Measurements from ENCODE around the gene MEG3.

Gene MEG3

GRCh38 chr14:100872259-100873095 is 46.6 kb downstream of the MEG3 start:
- Histone ChIP-seq H3K36me3 (ENCODE audit: control insufficient read depth, low read length) (no peaks in the 10 kb centered on the region), H3K79me2 (ENCODE audit: control insufficient read depth, low read length) (no peaks in the 10 kb centered on the region), H3K4me1 (ENCODE audit: control insufficient read depth, low read length) (no peaks in the 10 kb centered on the region), H4K20me1 (ENCODE audit: control insufficient read depth, insufficient read depth, low read depth, low read length) (no peaks in the 10 kb centered on the region), H3K4me3 (ENCODE audit: low read length) (no peak overlapping the region), H3K27me3 (ENCODE audit: control insufficient read depth, low read length) (no peaks in the 10 kb centered on the region), H3K9me3 (ENCODE audit: control insufficient read depth, insufficient read depth, low read length) (no peaks in the 10 kb centered on the region), H3K27ac (ENCODE audit: low read depth, low read length) (no peak overlapping the region), H3F3A (ENCODE audit: control insufficient read depth, insufficient read depth) (no peaks in the 10 kb centered on the region), H3K9me2 (replicated peaks; ENCODE audit: control insufficient read depth, low read length) (no peaks in the 10 kb centered on the region), H3K4me2 (ENCODE audit: low read length) (no peak overlapping the region)
- TF ChIP-seq CTCF (IDR thresholded peaks at IDR 0.05; ENCODE audit: low read depth, low read length, poor library complexity, severe bottlenecking) (no peak), EZH2phosphoT487 (IDR thresholded peaks at IDR 0.05; ENCODE audit: borderline replicate concordance, low read length) (no peak)

- TF ChIP-seq CTCF (IDR thresholded peaks at IDR 0.05; ENCODE audit: low read depth, low read length, poor library complexity, severe bottlenecking) (no peak), EZH2phosphoT487 (IDR thresholded peaks at IDR 0.05; ENCODE audit: borderline replicate concordance, low read length) (no peak)
- Histone ChIP-seq H3K4me1 (ENCODE audit: control insufficient read depth, low read length) (no peaks in the 10 kb centered on the region), H3K36me3 (ENCODE audit: control insufficient read depth, low read length) (no peaks in the 10 kb centered on the region), H3K9me3 (ENCODE audit: control insufficient read depth, insufficient read depth, low read length) (no peaks in the 10 kb centered on the region), H3K9me2 (replicated peaks; ENCODE audit: control insufficient read depth, low read length) (no peaks in the 10 kb centered on the region), H3K4me3 (ENCODE audit: low read length) (no peak overlapping the region), H4K20me1 (ENCODE audit: control insufficient read depth, insufficient read depth, low read depth, low read length) (no peaks in the 10 kb centered on the region), H3K79me2 (ENCODE audit: control insufficient read depth, low read length) (no peaks in the 10 kb centered on the region), H3K4me2 (ENCODE audit: low read length) (no peak overlapping the region), H3F3A (ENCODE audit: control insufficient read depth, insufficient read depth) (no peaks in the 10 kb centered on the region), H3K27me3 (ENCODE audit: control insufficient read depth, low read length) (no peaks in the 10 kb centered on the region), H3K27ac (ENCODE audit: low read depth, low read length) (no peak overlapping the region)
These were observed 47.2 kb downstream of the MEG3 start for GRCh38 chr14:100873096-100873482.

GRCh38 chr14:100874051-100874410 is 48.1 kb downstream of the MEG3 start:
- Histone ChIP-seq H4K20me1 (ENCODE audit: control insufficient read depth, insufficient read depth, low read depth, low read length) (no peaks in the 10 kb centered on the region), H3K4me3 (ENCODE audit: low read length) (no peak overlapping the region), H3F3A (ENCODE audit: control insufficient read depth, insufficient read depth) (no peaks in the 10 kb centered on the region), H3K4me2 (ENCODE audit: low read length) (no peak overlapping the region), H3K79me2 (ENCODE audit: control insufficient read depth, low read length) (no peaks in the 10 kb centered on the region), H3K27me3 (ENCODE audit: control insufficient read depth, low read length) (no peaks in the 10 kb centered on the region), H3K9me2 (replicated peaks; ENCODE audit: control insufficient read depth, low read length) (no peaks in the 10 kb centered on the region), H3K4me1 (ENCODE audit: control insufficient read depth, low read length) (no peaks in the 10 kb centered on the region), H3K9me3 (ENCODE audit: control insufficient read depth, insufficient read depth, low read length) (no peaks in the 10 kb centered on the region), H3K36me3 (ENCODE audit: control insufficient read depth, low read length) (no peaks in the 10 kb centered on the region), H3K27ac (ENCODE audit: low read depth, low read length) (no peak overlapping the region)
- TF ChIP-seq EZH2phosphoT487 (IDR thresholded peaks at IDR 0.05; ENCODE audit: borderline replicate concordance, low read length) (no peak), CTCF (IDR thresholded peaks at IDR 0.05; ENCODE audit: low read depth, low read length, poor library complexity, severe bottlenecking) (no peak)

Data from DOHH2 (cell line).